GM23338 (cell line): ENCODE measurements around the gene CENPT. TPM values are rescaled to one million over a fixed set of nuclear protein-coding genes. Genes with fewer than 3 reads are reported as not detected.
A peak's percentile ranks its signal among the peaks of the same experiment; 100 is the strongest.

Experiments used
- ATAC-seq: fragments of 200-7000 bp; cut with Tn5 transposase; 3 replicates; pipeline ENCODE4 v1.9.1; 2020
- DNase-seq: peaks from one replicate; pipeline ENCODE4 v3.0.0-alpha.2; 2015; ENCODE audit warnings: low spot score
- H2AFZ ChIP-seq: fragments of 200-600 bp; sonication (generic); 2 replicates; pipeline ENCODE4 v1.8.0; 2016; ENCODE audit warnings: antibody characterized with exemption, mild to moderate bottlenecking, moderate library complexity
- H3F3A ChIP-seq: fragments of 200-600 bp; sonication (generic); replicated peaks from 2 replicates; pipeline ENCODE4 v1.8.0; 2017; ENCODE audit warnings: antibody characterized with exemption, mixed run types, low read depth
- H3K27ac ChIP-seq: fragments of 200-600 bp; sonication (generic); 2 replicates; pipeline ENCODE4 v1.6.1; 2016; ENCODE audit warnings: low read depth
- H3K27me3 ChIP-seq: fragments of 200-600 bp; sonication (generic); 2 replicates; pipeline ENCODE4 v1.8.0; 2016; ENCODE audit warnings: mild to moderate bottlenecking, mixed run types, moderate library complexity; ENCODE audit not compliant: insufficient read depth
- H3K36me3 ChIP-seq: fragments of 200-600 bp; sonication (generic); 2 replicates; pipeline ENCODE4 v1.8.0; 2016; ENCODE audit warnings: mild to moderate bottlenecking; ENCODE audit not compliant: insufficient read depth
- H3K4me1 ChIP-seq: fragments of 200-600 bp; sonication (generic); 2 replicates; pipeline ENCODE4 v1.8.0; 2016; ENCODE audit warnings: mild to moderate bottlenecking, moderate library complexity; ENCODE audit not compliant: insufficient read depth
- H3K4me2 ChIP-seq: fragments of 200-600 bp; sonication (generic); 2 replicates; pipeline ENCODE4 v1.7.1; 2017; ENCODE audit warnings: mixed run types
- H3K4me3 ChIP-seq: fragments of 200-600 bp; sonication (generic); 2 replicates; pipeline ENCODE4 v1.6.1; 2016; ENCODE audit warnings: mixed run types
- H3K79me2 ChIP-seq: fragments of 200-600 bp; sonication (generic); replicated peaks from 2 replicates; pipeline ENCODE4 v1.8.0; 2017; ENCODE audit warnings: mild to moderate bottlenecking; ENCODE audit not compliant: insufficient read depth
- H3K9me2 ChIP-seq: fragments of 200-600 bp; sonication (generic); 2 replicates; pipeline ENCODE4 v1.8.0; 2017; ENCODE audit not compliant: insufficient read depth
- H4K20me1 ChIP-seq: fragments of 200-600 bp; sonication (generic); replicated peaks from 2 replicates; pipeline ENCODE4 v1.8.0; 2017; ENCODE audit warnings: mild to moderate bottlenecking; ENCODE audit not compliant: insufficient read depth
- H3K27ac Mint-ChIP-seq: 2 replicates; pipeline ENCODE4 v1.8.0; 2020; ENCODE audit warnings: inconsistent platforms, mild to moderate bottlenecking, moderate library complexity, mixed read lengths
- H3K27me3 Mint-ChIP-seq: 3 replicates; pipeline ENCODE4 v1.8.0; 2022; ENCODE audit warnings: low read depth, mild to moderate bottlenecking, moderate library complexity, mixed read lengths, inconsistent platforms; ENCODE audit not compliant: insufficient read depth, poor library complexity
- H3K36me3 Mint-ChIP-seq: 3 replicates; pipeline ENCODE4 v1.8.0; 2021; ENCODE audit warnings: low read depth, mild to moderate bottlenecking, inconsistent platforms, moderate library complexity, mixed read lengths
- H3K4me1 Mint-ChIP-seq: 3 replicates; pipeline ENCODE4 v1.8.0; 2020; ENCODE audit warnings: mild to moderate bottlenecking, inconsistent platforms, mixed read lengths
- H3K4me3 Mint-ChIP-seq: 3 replicates; pipeline ENCODE4 v1.8.0; 2021; ENCODE audit warnings: moderate library complexity, mild to moderate bottlenecking, inconsistent platforms, mixed read lengths
- H3K9me3 Mint-ChIP-seq: 3 replicates; pipeline ENCODE4 v1.8.0; 2020; ENCODE audit warnings: moderate library complexity, mild to moderate bottlenecking, inconsistent platforms, mixed read lengths
- CREB1 ChIP-seq: fragments of 250-450 bp; sonication (Bioruptor Pico); IDR thresholded peaks from 2 replicates; pipeline ENCODE4 v1.5.0; 2020; ENCODE audit warnings: low read depth, mild to moderate bottlenecking, moderate library complexity
- EZH2 ChIP-seq: fragments of 200-600 bp; sonication (generic); IDR thresholded peaks from one replicate; pipeline ENCODE4 v1.8.0; 2017; ENCODE audit warnings: antibody characterized with exemption, mild to moderate bottlenecking, low read depth; ENCODE audit not compliant: unreplicated experiment
- EZH2phosphoT487 ChIP-seq: fragments of 200-600 bp; sonication (generic); IDR thresholded peaks from one replicate; pipeline ENCODE4 v1.8.1; 2018; ENCODE audit warnings: antibody characterized with exemption; ENCODE audit not compliant: unreplicated experiment
- JUNB ChIP-seq: IDR thresholded peaks from one replicate; pipeline ENCODE4 v1.6.1; 2016; ENCODE audit warnings: antibody characterized with exemption; ENCODE audit not compliant: unreplicated experiment
- NANOG ChIP-seq: IDR thresholded peaks from 2 replicates; pipeline ENCODE4 v1.6.1; 2016; ENCODE audit warnings: antibody characterized with exemption, borderline replicate concordance
- POLR2AphosphoS5 ChIP-seq: IDR thresholded peaks from 2 replicates; pipeline ENCODE4 v1.6.1; 2016; ENCODE audit warnings: antibody characterized with exemption, low read depth
- STAT1 ChIP-seq: IDR thresholded peaks from one replicate; pipeline ENCODE4 v1.6.1; 2016; ENCODE audit warnings: antibody characterized with exemption; ENCODE audit not compliant: unreplicated experiment
- ZNF114 ChIP-seq: fragments of 250-450 bp; sonication (Bioruptor Pico); IDR thresholded peaks from 2 replicates; pipeline ENCODE4 v1.5.0; 2020; ENCODE audit warnings: mild to moderate bottlenecking, moderate library complexity
- ZNF331 ChIP-seq: fragments of 250-450 bp; sonication (Bioruptor Pico); IDR thresholded peaks from 2 replicates; pipeline ENCODE4 v1.5.0; 2020; ENCODE audit warnings: low read depth, mild to moderate bottlenecking, moderate library complexity
- polyA plus RNA-seq: library from polyadenylated mRNA; unstranded; fragments of >200 nt; fragmentation: Nextera tagmentation; extraction: Ambion mirVana; gene quantifications from 2 replicates; pipeline ENCODE4 v1.2.1, GENCODE V29; 2016
- total RNA-seq: library from RNA; depleted of rRNA; stranded (reverse); fragments of >200 nt; shearing (Covaris generic); gene quantifications from 2 replicates; pipeline ENCODE4 v1.2.3, GENCODE V29; 2014
- TF ChIP-seq, protein P1 (sequence below), 2 experiments: fragments of 200-600 bp in 1 of 2; sonication (generic) in 1 of 2; conservative IDR thresholded peaks; 2 replicates each; pipeline versions ENCODE4 v1.5.1 to v1.6.1; 2016 to 2017; ENCODE audit warnings: antibody characterized with exemption in 2 of 2, low read depth in 2 of 2, mild to moderate bottlenecking in 2 of 2, moderate library complexity in 1 of 2
- TF ChIP-seq, protein P2 (sequence below): fragments of 250-450 bp; sonication (Bioruptor Pico); IDR thresholded peaks from 2 replicates; pipeline ENCODE4 v1.5.0; 2020; ENCODE audit warnings: mild to moderate bottlenecking, moderate library complexity
- TF ChIP-seq, protein P3 (sequence below): IDR thresholded peaks from 2 replicates; pipeline ENCODE4 v1.6.1; 2016; ENCODE audit warnings: antibody characterized with exemption
- TF ChIP-seq, protein P4 (sequence below): IDR thresholded peaks from one replicate; pipeline ENCODE4 v1.6.1; 2018; ENCODE audit warnings: antibody characterized with exemption; ENCODE audit not compliant: unreplicated experiment

CENPT gene
- total and polyA plus RNA-seq, 2 experiments from 2014 or later = 55.4 to 63.8 TPM

DNA sequence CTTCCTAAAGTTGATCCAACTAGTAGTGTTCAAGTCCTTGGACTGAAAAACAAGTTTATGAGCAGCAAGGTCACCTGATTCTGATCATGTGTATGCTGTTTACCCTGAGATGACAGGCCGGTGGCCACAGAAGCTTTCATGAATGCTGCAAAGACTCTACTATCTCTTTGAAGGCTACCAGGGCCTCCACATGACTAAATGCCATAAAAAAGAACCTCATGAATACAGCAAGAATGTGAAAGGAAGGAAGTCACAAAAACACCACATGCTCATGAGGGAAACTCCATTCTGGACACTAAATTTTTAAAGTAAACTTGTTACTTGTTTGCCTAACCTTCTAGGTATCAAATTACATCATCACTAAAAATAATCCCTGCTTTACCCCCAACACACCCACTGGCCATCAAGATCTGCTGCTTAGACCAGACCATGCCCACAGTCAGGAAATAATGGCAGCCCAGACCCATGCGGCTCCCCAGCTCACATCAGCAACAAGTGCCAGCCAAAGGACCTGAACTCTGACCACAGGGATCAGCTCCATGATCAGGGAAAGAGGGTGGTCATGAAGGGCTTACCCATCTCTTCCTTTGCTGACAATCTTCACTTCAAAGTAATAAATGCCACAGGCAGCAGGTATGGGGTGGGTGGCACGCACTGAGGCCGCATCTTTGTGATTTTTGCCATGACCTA, 42.5 kb downstream of the CENPT start:
- H3K4me1 ChIP-seq = peaks cover 8% of the 10 kb centered on the region
- H3F3A ChIP-seq = peaks cover 6% of the 10 kb centered on the region; the same call in 1 of the 2 replicates
- no peak for TF ChIP-seq POLR2AphosphoS5
- no peak for TF ChIP-seq CREB1 (CRISPR knock-in tag)
- TF ChIP-seq, protein P1, sequence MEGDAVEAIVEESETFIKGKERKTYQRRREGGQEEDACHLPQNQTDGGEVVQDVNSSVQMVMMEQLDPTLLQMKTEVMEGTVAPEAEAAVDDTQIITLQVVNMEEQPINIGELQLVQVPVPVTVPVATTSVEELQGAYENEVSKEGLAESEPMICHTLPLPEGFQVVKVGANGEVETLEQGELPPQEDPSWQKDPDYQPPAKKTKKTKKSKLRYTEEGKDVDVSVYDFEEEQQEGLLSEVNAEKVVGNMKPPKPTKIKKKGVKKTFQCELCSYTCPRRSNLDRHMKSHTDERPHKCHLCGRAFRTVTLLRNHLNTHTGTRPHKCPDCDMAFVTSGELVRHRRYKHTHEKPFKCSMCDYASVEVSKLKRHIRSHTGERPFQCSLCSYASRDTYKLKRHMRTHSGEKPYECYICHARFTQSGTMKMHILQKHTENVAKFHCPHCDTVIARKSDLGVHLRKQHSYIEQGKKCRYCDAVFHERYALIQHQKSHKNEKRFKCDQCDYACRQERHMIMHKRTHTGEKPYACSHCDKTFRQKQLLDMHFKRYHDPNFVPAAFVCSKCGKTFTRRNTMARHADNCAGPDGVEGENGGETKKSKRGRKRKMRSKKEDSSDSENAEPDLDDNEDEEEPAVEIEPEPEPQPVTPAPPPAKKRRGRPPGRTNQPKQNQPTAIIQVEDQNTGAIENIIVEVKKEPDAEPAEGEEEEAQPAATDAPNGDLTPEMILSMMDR (conservative IDR thresholded peaks at IDR 0.05; ENCODE audit: low read depth in 2 of 2) = no peak
- TF ChIP-seq EZH2phosphoT487 = no peak
- TF ChIP-seq, protein P2, sequence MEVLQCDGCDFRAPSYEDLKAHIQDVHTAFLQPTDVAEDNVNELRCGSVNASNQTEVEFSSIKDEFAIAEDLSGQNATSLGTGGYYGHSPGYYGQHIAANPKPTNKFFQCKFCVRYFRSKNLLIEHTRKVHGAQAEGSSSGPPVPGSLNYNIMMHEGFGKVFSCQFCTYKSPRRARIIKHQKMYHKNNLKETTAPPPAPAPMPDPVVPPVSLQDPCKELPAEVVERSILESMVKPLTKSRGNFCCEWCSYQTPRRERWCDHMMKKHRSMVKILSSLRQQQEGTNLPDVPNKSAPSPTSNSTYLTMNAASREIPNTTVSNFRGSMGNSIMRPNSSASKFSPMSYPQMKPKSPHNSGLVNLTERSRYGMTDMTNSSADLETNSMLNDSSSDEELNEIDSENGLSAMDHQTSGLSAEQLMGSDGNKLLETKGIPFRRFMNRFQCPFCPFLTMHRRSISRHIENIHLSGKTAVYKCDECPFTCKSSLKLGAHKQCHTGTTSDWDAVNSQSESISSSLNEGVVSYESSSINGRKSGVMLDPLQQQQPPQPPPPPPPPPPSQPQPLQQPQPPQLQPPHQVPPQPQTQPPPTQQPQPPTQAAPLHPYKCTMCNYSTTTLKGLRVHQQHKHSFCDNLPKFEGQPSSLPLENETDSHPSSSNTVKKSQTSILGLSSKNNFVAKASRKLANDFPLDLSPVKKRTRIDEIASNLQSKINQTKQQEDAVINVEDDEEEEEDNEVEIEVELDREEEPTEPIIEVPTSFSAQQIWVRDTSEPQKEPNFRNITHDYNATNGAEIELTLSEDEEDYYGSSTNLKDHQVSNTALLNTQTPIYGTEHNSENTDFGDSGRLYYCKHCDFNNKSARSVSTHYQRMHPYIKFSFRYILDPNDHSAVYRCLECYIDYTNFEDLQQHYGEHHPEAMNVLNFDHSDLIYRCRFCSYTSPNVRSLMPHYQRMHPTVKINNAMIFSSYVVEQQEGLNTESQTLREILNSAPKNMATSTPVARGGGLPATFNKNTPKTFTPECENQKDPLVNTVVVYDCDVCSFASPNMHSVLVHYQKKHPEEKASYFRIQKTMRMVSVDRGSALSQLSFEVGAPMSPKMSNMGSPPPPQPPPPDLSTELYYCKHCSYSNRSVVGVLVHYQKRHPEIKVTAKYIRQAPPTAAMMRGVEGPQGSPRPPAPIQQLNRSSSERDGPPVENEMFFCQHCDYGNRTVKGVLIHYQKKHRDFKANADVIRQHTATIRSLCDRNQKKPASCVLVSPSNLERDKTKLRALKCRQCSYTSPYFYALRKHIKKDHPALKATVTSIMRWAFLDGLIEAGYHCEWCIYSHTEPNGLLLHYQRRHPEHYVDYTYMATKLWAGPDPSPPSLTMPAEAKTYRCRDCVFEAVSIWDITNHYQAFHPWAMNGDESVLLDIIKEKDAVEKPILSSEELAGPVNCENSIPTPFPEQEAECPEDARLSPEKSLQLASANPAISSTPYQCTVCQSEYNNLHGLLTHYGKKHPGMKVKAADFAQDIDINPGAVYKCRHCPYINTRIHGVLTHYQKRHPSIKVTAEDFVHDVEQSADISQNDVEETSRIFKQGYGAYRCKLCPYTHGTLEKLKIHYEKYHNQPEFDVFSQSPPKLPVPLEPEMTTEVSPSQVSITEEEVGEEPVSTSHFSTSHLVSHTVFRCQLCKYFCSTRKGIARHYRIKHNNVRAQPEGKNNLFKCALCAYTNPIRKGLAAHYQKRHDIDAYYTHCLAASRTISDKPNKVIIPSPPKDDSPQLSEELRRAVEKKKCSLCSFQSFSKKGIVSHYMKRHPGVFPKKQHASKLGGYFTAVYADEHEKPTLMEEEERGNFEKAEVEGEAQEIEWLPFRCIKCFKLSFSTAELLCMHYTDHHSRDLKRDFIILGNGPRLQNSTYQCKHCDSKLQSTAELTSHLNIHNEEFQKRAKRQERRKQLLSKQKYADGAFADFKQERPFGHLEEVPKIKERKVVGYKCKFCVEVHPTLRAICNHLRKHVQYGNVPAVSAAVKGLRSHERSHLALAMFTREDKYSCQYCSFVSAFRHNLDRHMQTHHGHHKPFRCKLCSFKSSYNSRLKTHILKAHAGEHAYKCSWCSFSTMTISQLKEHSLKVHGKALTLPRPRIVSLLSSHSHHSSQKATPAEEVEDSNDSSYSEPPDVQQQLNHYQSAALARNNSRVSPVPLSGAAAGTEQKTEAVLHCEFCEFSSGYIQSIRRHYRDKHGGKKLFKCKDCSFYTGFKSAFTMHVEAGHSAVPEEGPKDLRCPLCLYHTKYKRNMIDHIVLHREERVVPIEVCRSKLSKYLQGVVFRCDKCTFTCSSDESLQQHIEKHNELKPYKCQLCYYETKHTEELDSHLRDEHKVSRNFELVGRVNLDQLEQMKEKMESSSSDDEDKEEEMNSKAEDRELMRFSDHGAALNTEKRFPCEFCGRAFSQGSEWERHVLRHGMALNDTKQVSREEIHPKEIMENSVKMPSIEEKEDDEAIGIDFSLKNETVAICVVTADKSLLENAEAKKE (CRISPR knock-in tag) = no peak
- TF ChIP-seq ZNF331 = no peak
- TF ChIP-seq NANOG = no peak
- TF ChIP-seq STAT1 = no peak
- TF ChIP-seq, protein P3, sequence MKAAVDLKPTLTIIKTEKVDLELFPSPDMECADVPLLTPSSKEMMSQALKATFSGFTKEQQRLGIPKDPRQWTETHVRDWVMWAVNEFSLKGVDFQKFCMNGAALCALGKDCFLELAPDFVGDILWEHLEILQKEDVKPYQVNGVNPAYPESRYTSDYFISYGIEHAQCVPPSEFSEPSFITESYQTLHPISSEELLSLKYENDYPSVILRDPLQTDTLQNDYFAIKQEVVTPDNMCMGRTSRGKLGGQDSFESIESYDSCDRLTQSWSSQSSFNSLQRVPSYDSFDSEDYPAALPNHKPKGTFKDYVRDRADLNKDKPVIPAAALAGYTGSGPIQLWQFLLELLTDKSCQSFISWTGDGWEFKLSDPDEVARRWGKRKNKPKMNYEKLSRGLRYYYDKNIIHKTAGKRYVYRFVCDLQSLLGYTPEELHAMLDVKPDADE = no peak
- TF ChIP-seq ZNF114 (CRISPR knock-in tag) = no peak
- TF ChIP-seq, protein P4, sequence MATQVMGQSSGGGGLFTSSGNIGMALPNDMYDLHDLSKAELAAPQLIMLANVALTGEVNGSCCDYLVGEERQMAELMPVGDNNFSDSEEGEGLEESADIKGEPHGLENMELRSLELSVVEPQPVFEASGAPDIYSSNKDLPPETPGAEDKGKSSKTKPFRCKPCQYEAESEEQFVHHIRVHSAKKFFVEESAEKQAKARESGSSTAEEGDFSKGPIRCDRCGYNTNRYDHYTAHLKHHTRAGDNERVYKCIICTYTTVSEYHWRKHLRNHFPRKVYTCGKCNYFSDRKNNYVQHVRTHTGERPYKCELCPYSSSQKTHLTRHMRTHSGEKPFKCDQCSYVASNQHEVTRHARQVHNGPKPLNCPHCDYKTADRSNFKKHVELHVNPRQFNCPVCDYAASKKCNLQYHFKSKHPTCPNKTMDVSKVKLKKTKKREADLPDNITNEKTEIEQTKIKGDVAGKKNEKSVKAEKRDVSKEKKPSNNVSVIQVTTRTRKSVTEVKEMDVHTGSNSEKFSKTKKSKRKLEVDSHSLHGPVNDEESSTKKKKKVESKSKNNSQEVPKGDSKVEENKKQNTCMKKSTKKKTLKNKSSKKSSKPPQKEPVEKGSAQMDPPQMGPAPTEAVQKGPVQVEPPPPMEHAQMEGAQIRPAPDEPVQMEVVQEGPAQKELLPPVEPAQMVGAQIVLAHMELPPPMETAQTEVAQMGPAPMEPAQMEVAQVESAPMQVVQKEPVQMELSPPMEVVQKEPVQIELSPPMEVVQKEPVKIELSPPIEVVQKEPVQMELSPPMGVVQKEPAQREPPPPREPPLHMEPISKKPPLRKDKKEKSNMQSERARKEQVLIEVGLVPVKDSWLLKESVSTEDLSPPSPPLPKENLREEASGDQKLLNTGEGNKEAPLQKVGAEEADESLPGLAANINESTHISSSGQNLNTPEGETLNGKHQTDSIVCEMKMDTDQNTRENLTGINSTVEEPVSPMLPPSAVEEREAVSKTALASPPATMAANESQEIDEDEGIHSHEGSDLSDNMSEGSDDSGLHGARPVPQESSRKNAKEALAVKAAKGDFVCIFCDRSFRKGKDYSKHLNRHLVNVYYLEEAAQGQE = no peak
- TF ChIP-seq EZH2 = no peak
- TF ChIP-seq JUNB = no peak
- Mint-ChIP-seq H3K9me3 (no peaks in the 10 kb centered on the region; the same call in 2 of the 3 replicates), H3K4me3 (peak overlapping the region; percentile 93), H3K27me3 (no peaks in the 10 kb centered on the region), H3K4me1 (peaks cover 9% of the 10 kb centered on the region), H3K36me3 (peaks cover 35% of the 10 kb centered on the region), H3K27ac (peak overlapping the region; percentile 85; the same call in 1 of the 2 replicates)
- H3K4me2 ChIP-seq = peak overlapping the region; percentile 85
- no peak for ATAC-seq
- DNase-seq = no peak
- no peaks in the 10 kb centered on the region for H3K27me3 ChIP-seq
- H3K79me2 ChIP-seq = peaks cover 49% of the 10 kb centered on the region
- no peak overlapping the region for H3K27ac ChIP-seq
- H3K9me2 ChIP-seq = no peaks in the 10 kb centered on the region
- no peak overlapping the region for H2AFZ ChIP-seq
- peaks cover 7% of the 10 kb centered on the region; the same call in 1 of the 2 replicates for H3K36me3 ChIP-seq
- peaks cover 14% of the 10 kb centered on the region; the same call in 1 of the 2 replicates for H4K20me1 ChIP-seq
- peak overlapping the region; percentile 86 for H3K4me3 ChIP-seq
